ENCODE measurements around the gene PSME1.

PSME1 gene

GRCh38 chr14:24165785-24166184 lies 29.8 kb downstream of the PSME1 start:
- H3K27ac ChIP-seq (replicated peaks) = no peak overlapping the region
- H3K4me3 ChIP-seq (replicated peaks; ENCODE audit: insufficient read depth, low read length) = no peak overlapping the region
- H3K27me3 ChIP-seq (ENCODE audit: insufficient read depth, poor library complexity, severe bottlenecking) = no peaks in the 10 kb centered on the region
- no peak for DNase-seq (ENCODE audit: low read depth in 1 of 2, low spot score in 1 of 2)
- no peak for TF ChIP-seq GABPA (IDR thresholded peaks at IDR 0.05; ENCODE audit: low read depth)
- no peak for TF ChIP-seq REST (IDR thresholded peaks at IDR 0.05; ENCODE audit: insufficient replicate concordance, low read depth)
- no peak for TF ChIP-seq CTCF (IDR thresholded peaks at IDR 0.05; ENCODE audit: insufficient read depth, low read length)
- TF ChIP-seq SPI1 (IDR thresholded peaks at IDR 0.05; ENCODE audit: borderline replicate concordance, low read depth) = no peak
- TF ChIP-seq POLR2AphosphoS5 (IDR thresholded peaks at IDR 0.05; ENCODE audit: low read depth) = no peak

- no peak for TF ChIP-seq SPI1 (IDR thresholded peaks at IDR 0.05; ENCODE audit: borderline replicate concordance, low read depth)
- no peak for TF ChIP-seq REST (IDR thresholded peaks at IDR 0.05; ENCODE audit: insufficient replicate concordance, low read depth)
- no peak for TF ChIP-seq GABPA (IDR thresholded peaks at IDR 0.05; ENCODE audit: low read depth)
- TF ChIP-seq POLR2AphosphoS5 (IDR thresholded peaks at IDR 0.05; ENCODE audit: low read depth) = no peak
- Histone ChIP-seq H3K4me3 (replicated peaks; ENCODE audit: insufficient read depth, low read length) (no peak overlapping the region), H3K27ac (replicated peaks) (peak overlapping the region; percentile 34), H3K27me3 (ENCODE audit: insufficient read depth, poor library complexity, severe bottlenecking) (no peaks in the 10 kb centered on the region)
- DNase-seq (ENCODE audit: low read depth in 1 of 2, low spot score in 1 of 2) = peak in 1 of 2 experiments; percentile 56
These were observed 31.6 kb downstream of the PSME1 start for GRCh38 chr14:24167469-24168114.

GRCh38 chr14:24171422-24172260 lies 35.6 kb downstream of the PSME1 start, which contains the start of gene REC8:
Gene REC8 (plus strand): TSS chr14:24172080. CDS start chr14:24172553, 473 bp downstream.
- Histone ChIP-seq H3K27me3 (ENCODE audit: insufficient read depth, poor library complexity, severe bottlenecking) (no peaks in the 10 kb centered on the region), H3K27ac (replicated peaks) (no peak within 1 kb of the TSS), H3K4me3 (replicated peaks; ENCODE audit: insufficient read depth, low read length) (no peak within 1 kb of the TSS)
- TF ChIP-seq SPI1 (IDR thresholded peaks at IDR 0.05; ENCODE audit: borderline replicate concordance, low read depth) (no peak), CTCF (IDR thresholded peaks at IDR 0.05; ENCODE audit: insufficient read depth, low read length) (no peak), POLR2AphosphoS5 (IDR thresholded peaks at IDR 0.05; ENCODE audit: low read depth) (no peak), GABPA (IDR thresholded peaks at IDR 0.05; ENCODE audit: low read depth) (no peak), REST (IDR thresholded peaks at IDR 0.05; ENCODE audit: insufficient replicate concordance, low read depth) (no peak)
- no peak for DNase-seq (ENCODE audit: low read depth in 1 of 2, low spot score in 1 of 2)
